Measurements from ENCODE around the gene DLGAP1.

DNA sequence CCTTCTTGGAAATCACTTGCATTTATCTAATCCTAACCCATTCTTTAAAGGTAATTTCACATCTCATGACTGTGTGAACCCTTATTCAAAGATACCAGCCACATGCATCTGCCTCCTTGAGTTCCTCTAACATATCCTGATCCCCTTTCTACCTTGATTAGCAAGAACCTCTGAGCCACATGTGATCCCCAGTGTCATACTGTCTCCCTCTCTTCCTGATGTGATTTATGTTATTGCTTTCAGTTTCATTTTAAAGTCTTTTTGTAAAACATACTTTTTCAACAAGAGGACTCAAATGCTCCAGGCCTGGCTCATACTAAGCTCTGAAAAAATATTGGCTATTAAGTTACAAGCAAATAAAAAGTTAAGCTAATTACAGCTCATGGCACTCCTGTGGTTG lies 470.1 kb downstream of the DLGAP1 start:
- TF ChIP-seq YY1 (IDR thresholded peaks at IDR 0.05; ENCODE audit: insufficient read depth, insufficient read length) (no peak), SUZ12 (IDR thresholded peaks at IDR 0.05; ENCODE audit: extremely low read depth, insufficient read depth, insufficient read length) (no peak)
